ENCODE measurements around the gene EML5.
"Not testable (repeated sequence)": the region's sequence is repeated elsewhere in the genome, so short reads cannot be mapped to it uniquely, and the experiment has no call there.

Gene EML5

DNA sequence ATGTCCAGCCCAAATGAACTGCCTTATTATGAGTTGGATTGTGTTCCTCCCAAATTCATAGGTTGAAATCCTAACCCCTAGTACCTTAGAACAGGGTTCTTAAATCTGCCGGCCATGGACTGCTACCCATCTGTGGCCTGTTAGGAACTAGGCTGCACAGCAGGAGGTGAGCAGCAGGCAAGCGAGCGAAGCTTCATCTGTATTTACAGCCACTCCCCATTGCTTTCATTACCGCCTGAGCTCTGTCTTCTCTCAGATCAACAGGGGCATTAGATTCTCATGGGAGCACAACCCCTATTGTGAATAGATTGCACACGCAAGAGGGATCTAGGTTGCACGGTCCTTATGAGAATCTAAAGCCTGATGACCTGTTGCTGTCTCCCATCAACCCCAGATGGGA lies 9.8 kb upstream of the EML5 start:
- no peak for DNase-seq (ENCODE audit: low spot score)

DNA sequence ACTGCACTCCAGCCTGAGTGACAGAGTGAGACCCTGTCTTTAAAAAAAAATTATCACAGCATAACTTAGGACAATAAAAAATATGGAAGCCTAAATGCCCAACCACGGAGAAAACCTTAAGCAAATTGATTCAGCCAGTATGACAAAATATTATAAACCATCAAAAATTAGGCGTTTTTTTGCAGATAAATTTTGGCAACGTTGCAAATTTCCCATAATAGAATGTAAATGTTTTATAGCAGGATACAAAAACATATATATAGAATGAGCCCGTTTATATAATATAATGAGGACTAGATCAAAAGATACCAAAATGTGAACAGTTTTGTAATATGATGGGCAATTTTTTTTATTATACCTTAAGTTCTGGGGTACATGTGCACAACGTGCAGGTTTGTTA lies 6.8 kb upstream of the EML5 start:
- no peak for DNase-seq (ENCODE audit: low spot score)

DNA sequence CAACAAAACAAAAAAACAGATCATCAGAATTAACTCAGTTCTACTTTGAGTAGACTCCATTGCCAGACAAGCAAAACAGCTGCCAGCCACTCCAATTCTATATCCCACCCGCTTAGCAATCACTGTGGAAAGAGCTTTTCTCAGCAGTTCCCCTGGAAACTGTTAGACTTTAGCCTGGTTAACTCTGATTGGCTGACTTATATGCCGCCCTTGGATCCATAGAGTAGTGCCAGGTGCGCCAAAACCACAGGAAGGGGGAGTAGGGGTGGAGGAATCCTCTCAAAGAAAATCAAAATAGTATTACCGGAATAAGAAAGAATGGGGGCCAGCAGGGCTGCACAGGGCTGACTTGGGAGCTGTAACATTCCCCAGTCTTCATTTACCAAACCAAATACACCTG lies 5.4 kb upstream of the EML5 start:
- DNase-seq (ENCODE audit: low spot score) = no peak

DNA sequence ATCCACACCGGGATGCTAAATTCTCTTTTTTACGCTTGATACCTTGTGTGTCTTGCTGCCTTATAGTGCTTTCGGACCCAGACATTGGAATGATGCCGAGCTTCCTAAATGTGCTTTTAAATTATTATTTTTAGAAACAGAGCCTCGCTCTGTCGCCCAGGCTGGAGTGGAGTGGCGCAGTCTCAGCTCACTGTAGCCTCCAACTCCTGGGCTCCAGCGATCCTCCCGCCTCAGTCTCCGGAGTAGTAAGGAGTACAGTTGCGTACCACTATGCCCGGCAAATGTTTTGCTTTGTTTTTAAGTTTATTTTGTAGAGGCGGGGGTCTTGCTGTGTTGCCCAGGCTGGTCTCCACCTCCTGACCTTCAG lies 489 bp upstream of the EML5 start:
- DNase-seq (ENCODE audit: low spot score) = peak; percentile 22

DNA sequence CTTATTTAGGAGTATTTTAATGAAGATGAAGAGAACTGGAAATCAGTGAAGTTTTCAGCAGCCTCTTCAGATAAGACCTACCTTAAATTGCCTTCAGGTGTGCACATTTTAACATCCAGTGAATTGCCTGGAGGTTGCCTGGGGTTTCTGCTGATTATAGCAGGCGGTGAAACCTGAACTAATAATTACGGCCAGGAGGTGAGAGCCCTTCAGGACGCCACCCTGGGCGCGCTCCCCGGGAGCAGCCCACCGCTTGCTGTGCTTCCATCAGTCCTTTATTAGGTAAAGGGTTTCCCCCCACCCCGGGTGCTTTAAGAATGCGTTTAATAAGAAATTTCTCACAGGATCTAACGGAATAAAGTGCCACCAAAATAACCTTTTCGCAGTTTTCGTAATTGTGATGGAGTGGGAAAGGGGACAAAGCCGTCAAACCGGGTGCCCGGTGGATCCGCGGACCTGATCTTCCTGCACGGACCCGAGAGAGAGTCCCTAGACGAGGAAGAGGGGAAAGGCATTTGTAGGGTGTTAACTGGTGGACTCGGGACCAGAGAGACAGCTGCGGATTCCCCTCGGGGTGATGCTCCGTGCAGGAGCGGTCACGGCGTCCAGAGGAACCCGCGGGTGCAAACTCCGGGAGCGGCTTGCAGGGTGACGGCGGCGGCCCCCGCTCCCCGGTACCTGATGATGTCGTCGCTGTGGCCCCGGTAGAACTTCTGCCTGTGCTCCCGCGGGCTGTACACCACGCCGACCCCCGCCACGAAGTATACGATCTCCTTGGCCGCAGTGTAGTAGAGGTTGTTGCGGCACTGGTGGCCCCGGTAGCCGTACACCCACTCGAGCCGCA lies 902 bp downstream of the EML5 start:
- peak; percentile 24 for DNase-seq (ENCODE audit: low spot score)

DNA sequence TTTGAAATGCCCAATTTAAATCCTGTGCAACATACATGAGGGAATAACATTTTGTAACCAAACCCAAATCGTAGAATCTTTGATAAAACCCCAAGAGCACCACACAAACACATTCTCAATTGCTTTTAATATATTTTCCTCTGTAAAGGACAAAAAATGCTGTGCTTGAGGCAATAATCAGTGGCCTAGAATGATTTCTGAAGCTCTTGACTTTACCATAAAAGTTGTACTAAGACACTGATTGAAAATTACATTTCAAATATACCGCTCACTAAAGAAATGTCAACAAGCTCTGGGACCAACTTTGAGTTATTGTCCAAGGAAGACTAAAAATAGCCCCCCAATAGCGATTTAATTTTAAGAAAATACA lies 1.5 kb downstream of the EML5 start:
- DNase-seq (ENCODE audit: low spot score) = peak; percentile 10

DNA sequence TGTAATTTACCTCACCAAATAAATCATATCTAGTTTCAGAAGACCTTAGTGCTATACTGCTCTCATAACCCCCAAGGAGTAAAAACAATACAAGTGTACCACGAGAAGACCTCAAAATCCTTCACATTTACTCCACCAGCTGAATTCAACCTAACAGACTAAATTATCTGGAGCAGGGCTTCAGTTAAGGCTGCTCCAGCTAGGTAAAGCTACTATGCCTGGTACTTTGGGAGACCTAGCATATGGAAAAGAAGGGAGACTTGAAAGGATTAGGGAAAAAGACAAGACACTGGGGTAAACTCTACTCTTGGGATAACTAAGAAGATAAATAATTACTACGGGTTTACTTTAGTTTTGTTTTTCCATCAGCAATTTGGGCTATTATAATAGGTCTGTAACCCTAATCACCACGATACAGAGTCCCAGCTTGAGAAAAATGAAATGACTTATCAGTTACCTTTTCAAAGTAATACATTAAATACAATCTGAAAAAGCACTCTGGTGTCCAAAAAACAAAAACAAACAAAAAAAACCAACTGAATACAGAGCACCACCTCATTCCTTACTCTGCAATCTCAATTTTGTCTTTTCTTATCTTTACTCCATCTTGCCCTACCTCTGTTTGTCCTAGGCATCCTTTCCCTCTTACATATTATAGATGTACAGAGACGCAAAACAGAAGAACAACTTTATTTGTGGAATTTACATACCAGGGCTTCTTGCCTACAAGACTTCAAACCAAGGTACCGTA lies 2.1 kb downstream of the EML5 start:
- peak; percentile 3 for DNase-seq (ENCODE audit: low spot score)

DNA sequence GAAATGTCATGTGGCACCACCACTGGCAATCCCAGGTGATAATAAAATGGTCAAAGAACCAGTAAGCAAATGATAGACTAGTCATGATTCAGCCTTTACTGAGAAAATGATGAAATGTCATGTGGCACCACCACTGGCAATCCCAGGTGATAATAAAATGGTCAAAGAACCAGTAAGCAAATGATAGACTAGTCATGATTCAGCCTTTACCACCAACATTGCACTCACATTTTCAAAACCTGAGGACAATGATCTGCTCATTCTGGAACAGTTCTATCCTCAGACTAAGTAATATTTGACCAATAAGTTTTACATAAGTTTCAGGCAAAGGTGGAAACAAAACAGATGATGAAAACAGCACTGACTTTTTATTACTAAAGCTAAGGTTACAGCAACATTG lies 3.2 kb downstream of the EML5 start:
- DNase-seq (ENCODE audit: low spot score) = not testable (repeated sequence)

DNA sequence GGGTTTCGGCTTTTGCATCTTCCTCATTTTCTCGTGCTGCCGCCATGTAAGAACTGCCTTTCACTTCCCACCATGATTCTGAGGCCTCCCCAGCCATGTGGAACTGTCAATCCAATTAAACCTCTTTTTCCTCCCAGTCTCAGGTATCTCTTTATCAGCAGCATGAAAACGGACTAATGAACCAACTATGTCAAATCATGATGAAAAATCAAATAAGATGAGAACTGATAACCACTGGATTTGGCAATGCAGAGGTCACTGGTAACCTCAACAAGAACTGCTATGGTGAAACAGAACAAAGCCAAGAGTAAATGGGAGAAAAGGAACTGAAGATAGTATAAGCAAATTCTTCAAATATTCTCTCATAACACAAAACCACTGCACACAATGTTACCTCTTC lies 6.0 kb downstream of the EML5 start:
- DNase-seq (ENCODE audit: low spot score) = no peak

DNA sequence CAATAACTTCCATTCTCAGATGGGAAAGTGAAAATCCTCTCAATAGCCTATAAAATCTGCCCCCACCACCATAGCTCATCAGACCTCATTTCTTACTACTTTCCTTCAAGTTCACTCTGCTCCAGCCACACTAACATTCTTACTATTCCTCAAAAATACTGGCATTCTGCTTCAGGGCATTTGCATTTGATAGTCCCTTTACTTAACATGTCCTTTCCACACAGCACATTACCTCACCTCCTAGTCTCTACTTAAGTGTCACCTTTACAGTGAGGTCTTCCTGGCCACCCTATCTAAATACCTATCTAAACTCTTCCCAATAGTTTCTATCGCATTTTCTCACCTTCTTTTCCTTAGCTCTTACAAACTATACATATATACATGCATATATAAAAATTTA lies 6.8 kb downstream of the EML5 start:
- no peak for DNase-seq (ENCODE audit: low spot score)

DNA sequence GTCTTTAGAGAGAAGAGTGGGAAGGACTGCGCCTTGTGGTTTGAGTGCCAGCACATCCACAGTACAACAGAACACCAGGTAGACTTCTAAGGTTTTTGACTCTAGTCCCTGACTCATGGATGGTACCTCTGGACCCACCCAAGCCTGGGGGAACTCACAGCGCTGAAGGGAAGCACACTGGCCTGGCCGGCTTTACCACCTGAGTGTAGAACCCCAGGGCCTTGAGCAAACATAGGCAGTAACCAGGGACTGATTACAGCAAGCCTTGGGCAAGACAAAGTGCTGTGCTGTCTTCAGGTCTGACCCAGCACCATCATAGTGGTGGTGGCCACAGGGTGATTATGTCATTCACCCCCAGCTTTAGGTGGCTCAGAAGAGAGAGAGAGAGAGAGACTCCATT lies 17.2 kb downstream of the EML5 start:
- DNase-seq (ENCODE audit: low spot score) = no peak

DNA sequence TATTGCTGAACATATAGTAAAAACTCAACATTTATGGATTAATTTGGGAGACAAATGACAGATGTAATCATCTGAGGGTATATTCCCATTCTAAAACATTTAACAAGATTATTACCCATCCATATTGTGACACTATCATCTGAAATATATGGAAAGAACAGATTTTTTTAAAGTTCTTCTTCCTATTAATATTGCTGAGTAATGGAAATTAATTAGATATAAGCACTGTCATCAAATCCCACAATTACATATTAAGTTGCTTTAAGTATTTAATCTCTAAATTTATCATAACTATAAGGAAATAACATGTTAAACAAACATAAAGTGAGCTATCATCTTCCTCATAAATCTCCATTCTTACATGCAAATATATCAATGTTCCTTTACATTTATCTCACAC lies 22.0 kb downstream of the EML5 start:
- DNase-seq (ENCODE audit: low spot score) = no peak

DNA sequence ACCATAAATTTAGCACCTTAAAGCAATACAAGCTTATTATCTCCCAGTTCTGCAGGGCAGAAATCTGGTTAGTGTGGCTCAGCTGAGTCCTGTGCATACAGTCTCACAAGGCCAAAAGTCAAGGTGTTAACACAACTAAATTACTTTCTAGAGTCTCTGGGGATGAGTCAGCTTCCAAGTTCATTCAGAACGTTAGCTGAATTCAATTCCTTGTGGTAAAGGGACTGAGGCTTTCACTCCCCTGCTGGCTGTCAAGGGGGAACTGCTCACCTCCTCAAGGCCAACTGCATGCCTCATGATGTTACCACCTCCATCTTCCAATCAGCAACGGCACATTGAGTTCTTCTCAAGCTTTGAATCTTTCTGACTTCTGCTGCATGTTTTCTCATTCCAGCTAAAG lies 27.6 kb downstream of the EML5 start:
- no peak for DNase-seq (ENCODE audit: low spot score)

DNA sequence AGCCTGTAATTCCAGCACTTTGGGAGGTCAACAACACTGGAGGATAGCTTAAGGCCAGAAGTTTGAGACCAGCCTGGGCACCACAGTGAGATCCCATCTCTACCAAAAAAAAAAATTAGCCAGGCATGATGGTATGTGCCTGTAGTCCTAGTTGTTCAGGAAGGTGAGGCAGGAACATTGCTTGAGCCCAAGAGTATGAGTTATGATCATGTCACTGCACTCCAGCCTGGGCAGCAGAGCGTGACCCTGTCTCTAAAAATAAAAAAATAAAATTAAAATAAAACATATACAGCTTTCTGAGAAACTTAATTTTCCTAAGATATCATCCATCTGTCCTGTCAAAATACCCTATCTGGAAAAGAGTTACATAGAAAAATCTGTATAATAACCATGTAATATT lies 38.9 kb downstream of the EML5 start:
- no peak for DNase-seq (ENCODE audit: low spot score)

DNA sequence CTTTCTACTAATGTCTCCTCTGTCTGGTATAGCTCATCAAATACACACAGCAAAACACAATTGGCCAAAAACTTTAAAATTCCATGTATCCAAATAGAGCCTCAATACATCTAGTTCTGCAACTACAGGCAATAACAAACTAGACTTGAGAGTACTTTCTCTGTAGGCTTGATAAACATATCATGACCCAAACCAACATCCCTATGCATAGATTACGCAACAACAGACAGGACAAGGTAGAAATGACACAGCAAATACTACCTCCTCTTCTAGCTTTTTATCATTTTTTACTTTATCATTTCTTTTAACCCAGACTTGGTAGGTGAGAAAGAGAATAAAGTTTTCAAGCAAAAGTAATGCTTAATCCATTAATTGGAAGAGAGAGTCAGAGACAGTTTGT lies 41.8 kb downstream of the EML5 start:
- DNase-seq (ENCODE audit: low spot score) = no peak

DNA sequence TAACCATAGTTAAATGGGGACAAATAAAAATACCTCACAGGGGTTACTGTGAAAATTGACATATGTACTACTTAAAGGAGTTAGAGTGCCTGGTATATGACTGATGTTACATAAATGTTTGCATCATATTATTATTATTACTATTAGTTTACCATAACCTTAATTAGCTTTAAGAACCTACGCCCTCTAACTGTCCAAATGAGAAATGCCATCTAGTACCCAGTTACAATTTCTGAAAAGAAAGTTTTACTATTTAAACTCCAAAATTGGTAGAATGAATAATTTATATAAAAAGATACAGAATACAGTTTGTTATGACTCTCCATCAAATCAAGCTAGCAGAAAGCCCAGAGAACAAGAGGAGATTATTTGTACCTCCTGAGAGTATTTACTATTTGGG lies 42.3 kb downstream of the EML5 start:
- no peak for DNase-seq (ENCODE audit: low spot score)

DNA sequence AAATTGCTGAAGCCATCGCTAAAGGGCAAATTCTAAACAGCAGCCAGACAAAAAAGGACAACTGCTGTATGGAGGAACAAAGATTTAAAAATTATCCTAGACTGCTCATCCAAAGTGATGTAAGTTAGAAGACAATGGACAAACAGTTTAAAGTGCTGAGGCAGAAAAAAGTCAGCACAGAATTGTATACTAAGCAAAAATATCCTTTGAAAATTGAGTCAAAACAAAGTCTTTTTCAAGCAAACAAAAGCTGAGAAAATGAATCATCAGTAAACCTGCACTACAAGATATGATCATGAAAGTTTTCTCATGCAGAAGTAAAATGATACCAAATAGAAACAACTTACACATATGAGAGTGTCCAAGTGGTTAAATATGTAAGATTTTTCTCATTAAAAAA lies 43.6 kb downstream of the EML5 start:
- no peak for DNase-seq (ENCODE audit: low spot score)

DNA sequence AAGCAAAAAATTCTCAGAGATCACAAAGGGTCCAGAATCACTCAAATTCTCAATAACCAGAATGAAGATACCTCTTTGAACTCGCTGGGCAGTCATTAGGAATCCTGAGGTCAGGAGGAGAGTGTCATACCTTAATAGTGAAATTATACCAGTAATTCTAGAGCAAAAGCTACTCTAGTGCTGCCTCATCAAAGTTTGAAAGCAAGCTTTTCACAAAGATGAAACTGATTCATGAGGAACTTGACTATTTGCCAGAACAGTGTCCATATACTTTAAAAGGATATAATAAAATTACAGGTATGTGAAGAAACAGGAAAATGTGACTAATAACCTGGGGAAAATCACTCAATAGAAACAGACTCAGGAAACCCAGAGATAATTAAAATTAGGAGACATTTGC lies 44.5 kb downstream of the EML5 start:
- DNase-seq (ENCODE audit: low spot score) = no peak

DNA sequence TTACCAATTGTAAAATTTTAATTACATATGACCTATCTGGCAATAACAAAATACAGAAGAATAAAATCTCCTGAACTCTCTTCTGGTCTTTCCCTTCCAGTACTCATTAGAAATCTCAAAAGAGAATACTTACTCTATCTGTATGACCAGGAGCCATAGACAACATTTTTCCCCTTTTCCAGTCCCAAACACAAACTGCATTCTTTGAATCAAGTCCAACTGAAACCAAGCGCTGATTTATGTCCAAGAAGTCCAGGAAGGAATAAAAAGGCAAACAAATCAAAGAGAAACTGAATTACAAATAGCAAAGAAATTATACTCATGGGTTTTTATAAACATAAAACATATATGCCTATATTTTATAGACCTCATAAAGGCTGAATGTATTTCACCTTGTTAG lies 46.7 kb downstream of the EML5 start:
- no peak for DNase-seq (ENCODE audit: low spot score)

DNA sequence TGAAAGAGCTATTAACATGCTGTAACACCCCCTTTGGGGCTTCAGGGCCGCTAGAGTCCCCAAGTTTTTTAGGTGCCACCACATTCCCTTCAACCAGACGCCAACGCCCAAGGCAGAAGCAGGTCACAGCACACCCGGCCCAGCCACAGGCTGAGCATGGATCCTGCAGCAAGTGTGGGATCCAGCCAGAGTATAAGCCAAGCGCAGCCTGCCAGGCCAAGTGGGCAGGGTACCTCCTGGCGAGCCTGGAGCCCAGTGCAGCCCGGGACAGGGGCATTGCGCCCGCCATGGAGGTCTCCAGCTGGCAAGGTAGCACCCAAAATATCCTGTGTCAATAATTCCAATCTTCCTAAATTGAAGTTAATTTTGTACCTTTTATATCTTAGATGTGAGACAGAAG lies 55.5 kb downstream of the EML5 start:
- DNase-seq (ENCODE audit: low spot score) = no peak

DNA sequence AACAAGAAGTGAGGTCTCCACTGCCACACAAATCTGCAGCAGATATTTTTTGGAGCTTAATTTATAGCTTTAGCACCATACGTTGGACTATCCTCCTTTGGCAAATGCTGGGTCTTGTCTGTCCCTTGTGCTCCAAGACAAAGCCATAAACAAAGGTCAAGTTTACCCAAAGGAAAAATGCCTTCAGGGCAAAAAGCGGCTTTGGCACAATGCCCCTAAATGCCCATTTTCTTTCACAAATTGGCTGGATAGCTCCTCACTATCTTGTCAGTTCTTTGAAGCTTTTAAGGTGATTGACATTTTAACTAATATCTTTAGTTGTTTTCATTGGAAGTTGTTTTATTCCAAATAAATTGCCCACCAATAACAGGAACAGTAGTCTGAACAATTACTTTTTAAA lies 59.6 kb downstream of the EML5 start:
- DNase-seq (ENCODE audit: low spot score) = no peak

DNA sequence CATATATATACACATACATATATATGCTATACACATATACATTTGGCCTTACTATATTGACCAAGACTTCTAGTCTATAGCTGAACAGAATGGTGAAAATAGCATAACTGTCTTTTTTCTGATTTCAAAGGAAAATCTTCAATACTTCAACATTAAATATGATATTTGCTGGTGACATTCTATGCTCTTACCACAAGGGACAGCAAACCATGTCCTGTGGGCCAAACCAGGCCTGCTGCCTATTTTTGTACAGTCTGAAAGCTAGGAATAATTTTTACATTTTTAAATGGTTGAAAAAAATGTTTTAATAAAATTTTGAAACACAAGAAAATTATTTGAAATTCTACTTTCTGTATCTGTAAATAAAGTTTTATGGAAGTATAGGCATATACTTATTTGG lies 63.6 kb downstream of the EML5 start:
- DNase-seq (ENCODE audit: low spot score) = no peak

DNA sequence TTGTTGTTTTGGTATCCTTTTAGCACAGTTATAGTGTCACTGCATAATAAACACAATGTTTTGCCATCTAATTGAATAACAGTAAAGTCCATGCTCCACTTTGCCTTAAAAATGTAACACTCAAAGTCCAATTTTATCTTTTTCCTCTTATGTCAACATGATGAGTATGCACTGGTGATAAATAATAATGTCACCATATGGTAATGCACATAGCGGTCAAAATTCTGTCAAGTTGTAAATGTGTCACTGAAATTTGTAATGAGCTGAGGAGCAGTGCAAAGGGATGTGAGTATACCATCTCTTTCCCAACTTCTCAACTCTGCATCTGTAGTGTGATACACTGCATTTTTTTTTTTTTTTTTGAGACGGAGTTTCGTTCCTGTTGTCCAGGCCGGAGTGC lies 65.7 kb downstream of the EML5 start:
- no peak for DNase-seq (ENCODE audit: low spot score)

DNA sequence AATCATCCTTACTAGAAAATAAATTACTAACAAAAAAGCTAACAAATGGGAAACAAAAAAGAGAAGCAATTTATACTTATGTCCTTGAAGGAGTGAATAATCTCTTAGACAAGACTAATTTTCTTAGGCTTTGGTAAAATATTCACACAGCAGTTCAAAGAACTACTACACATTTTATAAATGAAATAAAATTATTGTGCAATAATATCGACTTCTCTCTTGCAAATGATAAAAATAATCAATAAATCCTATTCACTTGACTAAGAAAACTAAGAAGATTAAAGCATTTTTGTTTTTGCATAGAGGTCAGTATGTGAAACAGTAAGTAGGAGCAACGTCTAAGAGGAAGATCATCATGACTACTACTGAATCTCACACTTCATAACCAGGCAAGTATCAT lies 82.0 kb downstream of the EML5 start:
- no peak for DNase-seq (ENCODE audit: low spot score)
